ENCODE measurements around the gene SHC1. TPM values are rescaled to one million over a fixed set of nuclear protein-coding genes. Genes with fewer than 3 reads are reported as not detected.
A peak's percentile ranks its signal among the peaks of the same experiment; 100 is the strongest.

Gene SHC1
- total and polyA plus RNA-seq, 2 donors from 2014 or later, result 43.8 to 153 TPM

- peak; percentile 94 to 98 (median 97) for DNase-seq
- Histone ChIP-seq H3K4me3 (ENCODE audit: low read length in 3 of 3) (peak overlapping the region; percentile 59 to 90 (median 75)), H3K9me3 (ENCODE audit: control insufficient read depth in 2 of 3, insufficient read depth in 1 of 3, low read length in 3 of 3) (no peaks in the 10 kb centered on the region), H3K27me3 (ENCODE audit: control insufficient read depth, insufficient read depth, low read length) (no peaks in the 10 kb centered on the region), H3K4me1 (ENCODE audit: control insufficient read depth in 2 of 3, insufficient read depth in 2 of 3, low read depth in 1 of 3, low read length in 3 of 3) (peaks cover 2 to 24% (median 10%) of the 10 kb centered on the region in 3 donors), H3K9ac (ENCODE audit: low read length in 3 of 3) (peak overlapping the region; percentile 20 to 97 (median 30)), H3K27ac (ENCODE audit: low read depth in 2 of 2, low read length in 2 of 2) (peak overlapping the region; percentile 97), H3K36me3 (ENCODE audit: control insufficient read depth in 2 of 3, insufficient read depth in 3 of 3, low read length in 3 of 3) (no peaks in the 10 kb centered on the region)
- TF ChIP-seq CTCF (IDR thresholded peaks at IDR 0.05; ENCODE audit: borderline replicate concordance, extremely low read depth, insufficient read depth), result peak; percentile 21
- intact Hi-C loops (cut with DNase I), result no loop called here
- FAIRE-seq, result no peak
Measured at GRCh38 chr1:155000726-155001424, 30.3 kb upstream of the SHC1 start.

- intact Hi-C loops (cut with DNase I), result no loop called here
- peak overlapping the region; percentile 66 to 90 (median 76) for H3K4me3 ChIP-seq (ENCODE audit: low read length in 3 of 3)
Measured at GRCh38 chr1:155000411-155000725, 29.8 kb upstream of the SHC1 start.

GRCh38 chr1:154999571-155000410 lies 29.2 kb upstream of the SHC1 start:
- Histone ChIP-seq H3K27ac (ENCODE audit: low read depth in 2 of 2, low read length in 2 of 2) (peak overlapping the region; percentile 84 to 87), H3K27me3 (ENCODE audit: control insufficient read depth, insufficient read depth, low read length) (no peaks in the 10 kb centered on the region), H3K4me1 (ENCODE audit: control insufficient read depth in 2 of 3, insufficient read depth in 2 of 3, low read depth in 1 of 3, low read length in 3 of 3) (peaks cover 2 to 18% (median 10%) of the 10 kb centered on the region in 3 donors), H3K9ac (ENCODE audit: low read length in 3 of 3) (peak overlapping the region; percentile 47 to 73 (median 60)), H3K36me3 (ENCODE audit: control insufficient read depth in 2 of 3, insufficient read depth in 3 of 3, low read length in 3 of 3) (no peaks in the 10 kb centered on the region), H3K9me3 (ENCODE audit: control insufficient read depth in 2 of 3, insufficient read depth in 1 of 3, low read length in 3 of 3) (no peaks in the 10 kb centered on the region), H3K4me3 (ENCODE audit: low read length in 3 of 3) (peak overlapping the region; percentile 56 to 76 (median 66))
- FAIRE-seq (no peak), DNase-seq (peak; percentile 53 to 85 (median 79))
- intact Hi-C loops (cut with DNase I), result no loop called here
- no peak for TF ChIP-seq CTCF (IDR thresholded peaks at IDR 0.05; ENCODE audit: borderline replicate concordance, extremely low read depth, insufficient read depth)

More at GRCh38 chr1:155000411-155000725, 29.8 kb upstream of the SHC1 start:
- peak overlapping the region; percentile 47 to 73 (median 60) for H3K9ac ChIP-seq (ENCODE audit: low read length in 3 of 3)
- peaks cover 2 to 22% (median 10%) of the 10 kb centered on the region in 3 donors for H3K4me1 ChIP-seq (ENCODE audit: control insufficient read depth in 2 of 3, insufficient read depth in 2 of 3, low read depth in 1 of 3, low read length in 3 of 3)
- DNase-seq (peak in 2 of 5 donors; percentile 58 to 82), FAIRE-seq (no peak)
- no peaks in the 10 kb centered on the region for H3K27me3 ChIP-seq (ENCODE audit: control insufficient read depth, insufficient read depth, low read length)
- no peak for TF ChIP-seq CTCF (IDR thresholded peaks at IDR 0.05; ENCODE audit: borderline replicate concordance, extremely low read depth, insufficient read depth)
- H3K36me3 ChIP-seq (ENCODE audit: control insufficient read depth in 2 of 3, insufficient read depth in 3 of 3, low read length in 3 of 3), result no peaks in the 10 kb centered on the region
- H3K9me3 ChIP-seq (ENCODE audit: control insufficient read depth in 2 of 3, insufficient read depth in 1 of 3, low read length in 3 of 3), result no peaks in the 10 kb centered on the region
- H3K27ac ChIP-seq (ENCODE audit: low read depth in 2 of 2, low read length in 2 of 2), result peak overlapping the region; percentile 97
